HG03520 (cell line): Measurements from ENCODE around the gene RPS24.

Source experiments
- ATAC-seq: cut with Tn5 transposase; IDR thresholded peaks from one replicate; pipeline ENCODE4 v1.9.1; 2021; ENCODE audit warnings: mild to moderate bottlenecking, moderate library complexity; ENCODE audit not compliant: unreplicated experiment

The RPS24 gene

GRCh38 chr10:78025685-78026364 lies 7.8 kb upstream of the RPS24 start:
- ATAC-seq = no peak

GRCh38 chr10:78028438-78029268 lies 5.0 kb upstream of the RPS24 start:
- no peak for ATAC-seq

GRCh38 chr10:78029269-78030226 lies 4.1 kb upstream of the RPS24 start, which contains the start of gene POLR3A:
Gene POLR3A (minus strand): TSS chr10:78029515. CDS start chr10:78029407, 108 bp downstream.
- peak; percentile 52 for ATAC-seq

- ATAC-seq = no peak
These were observed 351 bp upstream of the RPS24 start for GRCh38 chr10:78033387-78033636.

- ATAC-seq = no peak
These were observed 1.4 kb downstream of the RPS24 start for GRCh38 chr10:78035025-78035424.

- ATAC-seq = no peak
These were observed 1.8 kb downstream of the RPS24 start for GRCh38 chr10:78035437-78035836.

GRCh38 chr10:78035933-78036583 lies 2.4 kb downstream of the RPS24 start:
- no peak for ATAC-seq

- ATAC-seq = no peak
These were observed 4.4 kb downstream of the RPS24 start for GRCh38 chr10:78038105-78038504.

GRCh38 chr10:78038791-78039547 lies 5.3 kb downstream of the RPS24 start:
- ATAC-seq = no peak

- ATAC-seq = no peak
These were observed 6.1 kb downstream of the RPS24 start for GRCh38 chr10:78039743-78040142.

- ATAC-seq = no peak
These were observed 7.8 kb downstream of the RPS24 start for GRCh38 chr10:78041170-78042057.

- no peak for ATAC-seq
These were observed 8.5 kb downstream of the RPS24 start for GRCh38 chr10:78042058-78042751.

GRCh38 chr10:78042752-78043104 lies 9.1 kb downstream of the RPS24 start:
- ATAC-seq = no peak

- ATAC-seq = no peak
These were observed 10.5 kb downstream of the RPS24 start for GRCh38 chr10:78044179-78044578.

- ATAC-seq = no peak
These were observed 11.0 kb downstream of the RPS24 start for GRCh38 chr10:78044699-78045098.

GRCh38 chr10:78045237-78045636 lies 11.6 kb downstream of the RPS24 start:
- ATAC-seq = peak; percentile 68

GRCh38 chr10:78045856-78046255 lies 12.2 kb downstream of the RPS24 start:
- no peak for ATAC-seq

GRCh38 chr10:78046711-78047269 lies 13.1 kb downstream of the RPS24 start:
- no peak for ATAC-seq
